GM15510 (cell line): ENCODE measurements around the gene ADORA2A.

Experiments used
- POLR2A ChIP-seq: IDR thresholded peaks from 3 replicates; pipeline ENCODE4 v1.6.1; 2011; ENCODE audit warnings: borderline replicate concordance; ENCODE audit not compliant: insufficient read length; ENCODE audit errors: extremely low read depth

The ADORA2A gene

DNA sequence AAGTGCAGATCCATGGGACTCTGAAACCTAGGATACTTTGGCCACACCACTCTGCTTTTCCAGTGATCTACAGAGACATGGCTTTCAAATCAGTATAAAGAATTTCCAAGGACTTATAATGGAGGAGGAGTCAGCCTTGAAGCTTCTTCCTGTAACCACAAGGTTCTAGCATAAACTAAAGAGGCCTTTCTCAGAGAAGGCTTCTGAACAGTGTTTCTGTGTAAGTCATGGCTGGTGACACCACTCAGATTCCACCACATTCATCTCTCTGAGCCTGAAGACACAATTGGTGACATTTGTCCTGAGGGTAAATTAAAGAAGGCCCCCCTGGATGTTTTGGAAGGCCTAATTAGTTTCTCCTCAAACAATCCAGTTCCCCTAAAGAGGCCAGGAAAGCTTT lies 29.0 kb upstream of the ADORA2A start:
- TF ChIP-seq POLR2A: no peak

DNA sequence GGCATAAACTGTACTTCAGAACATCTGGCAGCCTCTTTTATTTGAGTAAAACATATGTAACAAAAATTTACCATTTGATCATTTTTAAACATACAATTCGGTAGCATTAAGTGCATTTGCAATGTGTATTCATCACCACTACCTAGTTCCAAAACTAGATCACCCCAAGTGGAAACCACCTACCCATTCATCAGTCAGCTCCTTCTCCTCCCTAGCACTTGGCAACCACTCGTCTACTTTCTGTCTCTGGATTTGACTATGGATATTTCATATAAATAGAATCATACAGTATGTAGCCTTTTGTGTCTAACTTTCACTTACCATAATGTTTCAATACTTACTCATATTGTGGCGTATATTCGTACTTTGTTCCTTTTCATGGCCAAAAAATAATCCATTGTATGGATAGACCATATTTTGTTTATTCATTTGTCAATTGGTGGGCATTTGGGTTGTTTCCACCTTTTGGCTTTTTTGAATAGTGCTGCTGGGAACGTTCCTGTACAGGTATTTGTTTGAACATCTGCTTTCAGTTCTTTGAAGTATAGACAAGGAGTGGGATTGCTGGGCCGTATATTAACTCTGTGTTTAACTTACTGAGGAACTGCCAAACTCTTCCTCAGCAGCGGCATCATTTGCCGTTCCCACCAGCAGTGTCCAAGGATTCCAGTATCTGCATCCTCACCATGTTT lies 27.2 kb upstream of the ADORA2A start:
- no peak for TF ChIP-seq POLR2A

DNA sequence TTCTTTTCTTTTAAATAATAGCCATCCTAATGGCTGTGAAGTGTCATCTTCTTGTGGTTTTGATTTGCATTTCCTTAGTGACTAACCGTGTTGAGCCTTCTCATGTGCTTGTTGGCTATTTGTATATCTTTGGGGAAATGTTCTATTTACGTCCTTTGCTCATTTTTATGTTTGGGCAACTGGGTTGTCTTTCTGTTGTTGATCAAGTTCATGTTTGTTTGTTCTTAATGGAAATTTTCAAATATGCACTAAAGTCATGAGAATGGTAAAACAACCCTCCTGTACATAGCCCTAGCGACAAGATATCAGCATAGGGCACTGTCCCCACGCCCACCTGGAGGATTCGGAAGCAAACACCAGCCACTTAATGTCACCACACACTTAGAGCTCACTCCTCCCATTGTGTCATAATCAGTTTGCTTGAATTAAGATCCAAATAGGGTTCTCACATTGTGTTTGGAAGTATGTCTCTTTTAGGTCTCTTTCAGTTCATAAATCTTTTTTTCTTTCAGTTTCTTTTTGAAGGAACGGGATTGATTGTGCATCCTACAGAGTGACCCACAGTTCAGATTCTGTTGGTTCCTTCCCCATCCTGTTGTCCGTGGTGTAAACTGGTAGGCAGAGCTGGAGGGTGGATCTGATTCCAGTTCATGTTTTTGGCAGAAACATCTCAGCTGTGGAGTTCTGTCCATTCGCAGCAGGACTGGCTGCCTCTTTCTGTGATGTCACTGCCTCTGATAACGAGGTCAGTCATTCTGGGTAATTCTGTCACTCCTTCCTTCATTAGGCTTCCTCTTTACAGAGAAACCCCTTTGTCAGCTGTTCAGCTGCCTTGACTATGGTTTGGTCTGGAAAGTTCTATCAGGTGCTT lies 26.4 kb upstream of the ADORA2A start:
- TF ChIP-seq POLR2A: no peak

DNA sequence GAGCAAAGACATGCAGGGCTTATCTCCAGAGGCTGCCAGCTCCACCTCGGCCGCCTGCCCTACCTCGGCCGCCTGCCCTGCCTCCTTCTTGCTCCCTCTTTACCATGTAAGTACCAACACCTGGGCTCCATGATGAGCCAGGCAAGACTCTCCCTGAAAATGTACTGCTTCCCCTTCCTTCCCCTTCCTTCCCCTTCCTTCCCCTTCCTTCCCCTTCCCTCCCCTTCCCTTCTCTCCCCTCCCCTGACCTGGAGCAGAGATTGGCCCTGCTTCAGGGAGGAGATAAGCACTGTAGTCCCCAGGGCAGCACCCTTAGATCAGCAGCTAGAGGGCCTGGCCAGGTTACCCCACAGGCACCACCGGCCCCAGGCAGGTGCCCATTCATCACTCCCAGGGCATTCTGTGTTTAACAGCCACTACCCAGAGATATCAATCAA lies 25.4 kb upstream of the ADORA2A start:
- TF ChIP-seq POLR2A: no peak

DNA sequence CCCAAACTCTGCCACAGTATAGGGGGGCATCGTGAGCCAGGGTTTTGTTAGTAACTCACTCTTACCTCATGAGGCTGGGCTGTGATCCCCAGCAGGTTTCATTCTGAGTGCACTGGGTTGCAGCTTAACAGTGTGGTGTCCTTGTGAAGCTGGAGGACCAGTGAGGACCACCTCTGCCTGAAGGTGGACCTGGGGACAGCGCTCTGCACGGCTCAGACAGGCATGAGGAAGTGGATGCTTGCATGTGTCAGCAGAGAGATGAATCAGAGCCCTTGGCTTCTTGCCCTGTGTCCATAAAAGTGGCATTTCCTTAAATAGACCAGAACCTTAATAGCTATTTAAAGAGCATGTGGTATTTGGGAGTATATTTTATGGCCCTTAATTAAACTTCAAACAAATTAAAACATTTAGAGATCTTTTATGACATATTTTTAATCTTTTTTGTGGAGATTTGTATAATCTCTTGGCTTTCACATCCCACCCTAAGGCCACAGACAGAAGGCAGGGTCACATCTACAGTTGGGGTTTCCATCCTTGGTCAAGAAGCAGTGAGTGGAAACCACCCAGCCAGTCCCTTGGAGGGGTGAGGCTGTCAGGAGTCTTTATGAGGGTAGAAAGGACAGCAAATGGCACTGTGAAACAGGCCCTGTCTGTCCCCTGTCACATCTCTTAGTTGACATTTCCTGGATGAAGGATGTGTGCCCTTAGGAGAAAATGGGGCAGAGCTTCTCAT lies 24.8 kb upstream of the ADORA2A start:
- no peak for TF ChIP-seq POLR2A

DNA sequence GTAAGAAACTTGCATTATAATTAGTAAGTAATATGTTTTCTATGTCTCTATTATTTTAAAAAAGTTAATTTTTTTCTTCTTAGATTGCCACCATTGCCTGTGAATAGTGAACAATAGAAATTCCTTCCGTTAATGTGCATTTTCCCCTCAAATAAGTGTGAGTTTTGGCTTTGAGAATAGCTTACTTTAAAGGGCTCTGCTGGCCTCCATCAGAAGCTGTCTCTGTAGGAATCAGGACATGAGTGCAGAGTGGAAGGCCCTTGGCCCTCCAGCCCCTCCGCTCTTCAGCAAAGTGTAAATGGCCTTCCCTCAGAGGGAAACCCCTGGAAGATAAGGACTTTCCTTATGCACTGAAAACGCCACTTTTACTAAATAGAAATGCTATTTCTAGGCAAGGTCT lies 24.1 kb upstream of the ADORA2A start:
- no peak for TF ChIP-seq POLR2A

DNA sequence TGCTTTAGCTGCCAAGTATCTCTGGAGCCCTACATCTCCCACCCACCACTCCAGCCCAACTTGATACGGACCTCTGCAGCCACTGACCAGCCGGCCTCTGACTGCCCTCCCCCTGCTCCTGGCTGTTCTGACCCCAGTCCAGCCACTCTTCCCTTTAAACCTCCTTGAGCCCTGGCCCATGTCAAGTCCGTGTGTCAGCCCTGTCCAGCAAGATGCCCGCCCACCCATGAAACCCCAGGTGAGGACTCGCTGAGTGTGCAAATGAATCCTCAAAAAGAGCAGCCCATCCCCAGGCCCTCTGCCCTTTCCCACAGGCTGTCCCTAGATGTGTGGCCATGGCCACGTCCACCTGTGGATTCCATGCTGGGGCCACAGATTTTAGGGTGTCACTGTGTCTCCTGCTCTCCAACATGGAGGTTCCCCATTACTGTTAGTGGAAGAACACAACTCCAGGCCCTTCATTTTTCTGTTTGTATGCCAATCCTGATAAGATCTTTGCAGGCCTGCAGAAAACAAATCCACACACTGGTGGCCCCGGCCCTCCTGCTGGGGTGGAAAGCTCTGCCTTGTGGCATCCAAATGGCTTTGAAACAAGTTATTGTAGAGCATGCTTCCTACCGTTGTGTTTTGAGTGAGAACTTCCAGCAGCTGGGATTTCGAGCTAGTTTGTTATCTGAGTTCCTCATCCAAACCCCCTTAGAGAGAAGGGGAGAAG lies 22.7 kb upstream of the ADORA2A start:
- TF ChIP-seq POLR2A: no peak

DNA sequence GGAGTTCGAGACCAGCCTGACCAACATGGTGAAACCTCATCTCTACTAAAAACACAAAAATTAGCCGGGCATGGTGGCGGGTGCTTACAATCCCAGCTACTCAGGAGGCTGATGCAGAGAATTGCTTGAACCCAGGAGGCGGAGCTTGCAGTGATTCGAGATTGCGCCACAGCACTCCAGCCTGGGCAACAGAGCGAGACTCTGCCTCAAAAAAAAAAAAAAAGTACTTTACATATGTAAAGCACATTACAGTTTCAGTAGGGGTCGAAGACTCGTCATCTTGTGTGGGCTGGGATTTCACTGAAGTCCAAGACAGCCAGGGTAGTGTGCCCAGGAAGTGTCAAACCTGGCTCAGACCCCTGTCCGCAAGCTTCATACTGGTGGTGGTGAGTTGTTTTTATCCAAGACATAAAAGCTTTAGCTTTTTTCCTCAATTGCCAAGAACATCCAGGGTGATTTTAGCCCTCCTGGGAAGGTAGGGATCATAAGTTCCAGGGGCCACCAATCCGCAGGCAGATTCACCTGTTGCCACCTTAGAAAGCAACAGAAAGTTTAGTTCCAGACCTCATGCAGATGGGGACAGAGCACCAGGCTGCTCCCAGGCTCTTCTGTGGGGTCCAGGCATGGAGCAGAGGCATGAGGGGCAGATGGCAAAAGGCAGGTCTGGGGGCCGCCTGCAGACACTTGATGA lies 21.6 kb upstream of the ADORA2A start:
- TF ChIP-seq POLR2A: no peak

DNA sequence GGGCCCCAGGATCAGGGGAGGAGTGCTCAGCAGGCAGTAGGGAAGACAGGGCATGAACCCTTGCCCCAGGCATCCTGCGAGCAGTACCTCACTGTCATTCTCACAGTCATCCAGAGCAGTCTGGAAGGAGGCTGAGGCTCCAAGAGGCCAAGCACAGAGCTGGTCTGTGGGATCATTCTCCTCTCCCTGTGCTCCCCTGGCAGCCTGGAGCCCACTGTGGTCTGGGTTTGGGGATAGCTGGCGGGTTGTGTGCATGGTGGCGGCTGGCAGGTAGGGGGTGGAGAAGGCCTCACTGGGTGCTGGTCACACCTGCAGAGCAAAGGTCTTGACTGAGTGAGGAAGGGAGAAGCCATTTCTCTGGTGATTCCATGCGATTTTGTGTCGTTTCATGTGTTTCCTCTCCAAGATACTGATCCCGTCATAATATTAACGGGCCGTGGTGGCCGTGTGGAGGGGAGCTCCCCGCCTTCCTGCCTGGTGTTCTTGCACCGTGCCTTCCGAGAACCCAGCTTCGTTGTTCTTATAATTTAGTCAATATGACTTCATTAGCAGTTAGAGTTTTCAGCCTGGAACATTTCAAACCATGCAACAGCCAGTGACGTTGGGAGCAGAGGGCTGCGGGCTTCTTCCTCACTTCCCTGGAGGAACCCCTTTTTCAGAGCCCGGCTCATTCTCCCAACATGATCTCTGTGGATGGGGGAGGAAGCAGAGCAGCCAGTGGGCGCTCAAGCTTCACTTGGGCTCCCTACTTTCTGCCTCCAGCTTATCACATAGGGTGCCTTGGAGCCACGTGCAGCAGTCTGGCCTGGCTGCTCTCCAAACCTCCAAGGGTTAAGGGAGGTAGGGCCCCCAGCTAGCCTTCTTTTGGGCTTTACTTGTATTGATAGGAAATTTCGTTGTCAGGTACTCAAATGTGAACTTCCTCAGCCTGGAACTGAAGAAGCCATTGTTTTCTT lies 20.8 kb upstream of the ADORA2A start:
- TF ChIP-seq POLR2A: no peak

DNA sequence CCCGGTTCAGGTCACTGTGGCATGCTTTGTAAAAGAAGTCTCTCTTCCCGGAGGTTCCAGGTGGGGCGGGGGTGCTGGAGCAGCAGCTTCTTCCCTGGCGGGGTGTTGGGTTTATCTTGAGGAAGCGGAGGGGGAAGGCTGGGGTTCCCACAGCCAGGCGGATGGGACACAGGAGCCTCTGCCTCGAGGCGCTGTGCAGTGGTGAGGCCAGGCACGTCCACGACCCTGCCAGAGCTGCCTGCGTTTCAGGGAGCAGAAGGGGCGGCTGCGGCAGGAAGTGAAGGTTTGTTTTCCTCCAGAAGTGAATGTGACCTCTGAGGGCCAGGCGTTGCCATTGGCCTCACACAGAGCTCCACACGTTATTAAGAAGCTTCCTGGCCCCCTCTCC lies 20.1 kb upstream of the ADORA2A start:
- no peak for TF ChIP-seq POLR2A

DNA sequence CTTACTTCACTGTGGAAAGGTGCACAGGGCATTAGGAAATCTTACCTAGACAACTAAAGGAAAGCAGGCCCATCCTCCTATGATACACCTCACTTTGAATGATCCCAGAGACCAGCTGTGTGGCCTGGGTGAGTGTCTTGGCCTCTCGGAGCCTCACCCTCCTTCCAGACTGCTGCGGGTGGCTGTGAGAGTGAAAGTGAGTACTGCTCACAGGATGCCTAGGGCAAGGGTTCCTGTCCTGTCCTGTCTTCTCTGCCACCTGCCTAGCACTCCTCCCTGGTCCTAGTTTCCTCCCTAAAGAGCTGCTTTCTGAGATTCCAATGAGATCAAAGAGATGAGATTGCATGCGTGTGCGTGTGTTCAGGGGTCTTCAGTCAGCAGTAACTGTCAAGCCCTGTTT lies 19.5 kb upstream of the ADORA2A start:
- TF ChIP-seq POLR2A: no peak

DNA sequence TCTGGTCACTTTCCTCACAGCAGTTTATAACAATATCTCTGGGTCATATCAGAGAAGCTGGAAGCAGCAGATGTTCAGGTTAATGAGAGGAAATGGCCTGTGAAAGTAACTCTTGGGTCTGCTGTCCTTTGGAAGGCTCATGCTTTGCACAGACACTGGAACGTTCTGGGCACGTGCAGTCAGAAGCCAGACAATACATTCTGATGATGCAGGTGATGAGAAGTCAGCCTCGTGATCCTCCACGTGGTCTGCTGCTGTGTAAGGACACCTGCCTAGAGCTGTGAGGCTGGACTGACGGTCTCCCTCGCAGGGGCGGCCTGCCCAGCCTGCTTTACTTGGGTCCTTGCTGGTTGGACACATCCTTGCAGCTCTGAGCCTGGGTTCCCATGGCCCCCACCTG lies 18.8 kb upstream of the ADORA2A start:
- no peak for TF ChIP-seq POLR2A

DNA sequence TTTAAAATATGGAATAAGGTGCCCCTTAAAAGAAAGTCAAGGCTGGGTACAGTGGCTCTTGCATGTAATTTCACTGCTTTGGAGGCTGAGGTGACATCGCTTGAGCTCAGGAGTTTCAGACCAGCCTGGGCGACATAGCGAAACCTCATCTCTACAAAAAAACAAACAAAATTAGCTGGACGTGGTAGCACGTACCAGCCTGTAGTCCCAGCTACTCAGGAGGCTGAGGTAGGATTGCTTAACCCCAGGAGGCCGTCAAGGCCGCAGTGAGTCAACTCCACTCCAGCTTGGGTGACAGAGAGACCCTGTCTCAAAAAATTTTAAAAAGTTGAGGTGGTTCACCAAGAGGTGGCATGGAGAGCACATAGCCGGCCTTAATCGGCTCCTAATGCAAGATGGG lies 17.7 kb upstream of the ADORA2A start:
- TF ChIP-seq POLR2A: no peak
